Loucy (cell line): Measurements from ENCODE around the gene PTK6.
"Not testable (repeated sequence)": the region's sequence is repeated elsewhere in the genome, so short reads cannot be mapped to it uniquely, and the experiment has no call there.

Source experiments
- EZH2phosphoT487 ChIP-seq: fragments of 200-600 bp; IDR thresholded peaks from 2 replicates; pipeline ENCODE4 v1.6.1; 2018; ENCODE audit warnings: antibody characterized with exemption, mild to moderate bottlenecking, moderate library complexity, borderline replicate concordance
- TF ChIP-seq, protein P1 (sequence below): fragments of 200-600 bp; sonication (generic); conservative IDR thresholded peaks from 2 replicates; pipeline ENCODE4 v1.5.1; 2014; ENCODE audit warnings: mild to moderate bottlenecking, antibody characterized with exemption, low read length

DNA sequence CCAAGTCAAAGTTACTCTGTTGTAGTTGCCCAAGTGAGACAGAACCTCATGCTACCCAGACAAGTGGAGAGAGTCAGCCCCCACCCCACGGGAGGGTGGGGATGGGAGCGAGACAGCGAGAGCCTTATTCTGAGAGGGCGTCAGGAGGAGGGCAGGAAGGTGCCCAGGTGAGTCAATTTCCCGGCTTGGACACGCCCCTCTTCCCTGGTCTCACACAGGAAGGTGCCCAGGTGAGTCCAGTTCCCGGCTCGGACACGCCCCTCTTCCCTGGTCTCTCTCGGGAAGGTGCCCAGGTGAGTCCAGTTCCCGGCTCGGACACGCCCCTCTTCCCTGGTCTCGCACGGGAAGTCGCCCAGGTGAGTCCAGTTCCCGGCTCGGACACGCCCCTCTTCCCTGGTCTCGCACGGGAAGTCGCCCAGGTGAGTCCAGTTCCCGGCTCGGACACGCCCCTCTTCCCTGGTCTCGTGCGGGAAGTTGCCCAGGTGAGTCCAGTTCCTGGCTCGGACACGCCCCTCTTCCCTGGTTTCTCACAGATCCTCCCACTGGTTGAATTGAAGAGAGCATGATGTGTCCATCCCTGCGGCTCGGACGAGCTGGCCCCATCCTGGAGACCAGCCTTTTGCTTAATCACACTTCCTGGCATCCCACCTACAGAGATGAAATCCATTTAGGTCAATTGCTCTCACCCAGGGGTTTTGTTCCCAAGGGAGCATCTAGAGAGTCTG, 57.3 kb downstream of the PTK6 start:
- TF ChIP-seq, protein P1, sequence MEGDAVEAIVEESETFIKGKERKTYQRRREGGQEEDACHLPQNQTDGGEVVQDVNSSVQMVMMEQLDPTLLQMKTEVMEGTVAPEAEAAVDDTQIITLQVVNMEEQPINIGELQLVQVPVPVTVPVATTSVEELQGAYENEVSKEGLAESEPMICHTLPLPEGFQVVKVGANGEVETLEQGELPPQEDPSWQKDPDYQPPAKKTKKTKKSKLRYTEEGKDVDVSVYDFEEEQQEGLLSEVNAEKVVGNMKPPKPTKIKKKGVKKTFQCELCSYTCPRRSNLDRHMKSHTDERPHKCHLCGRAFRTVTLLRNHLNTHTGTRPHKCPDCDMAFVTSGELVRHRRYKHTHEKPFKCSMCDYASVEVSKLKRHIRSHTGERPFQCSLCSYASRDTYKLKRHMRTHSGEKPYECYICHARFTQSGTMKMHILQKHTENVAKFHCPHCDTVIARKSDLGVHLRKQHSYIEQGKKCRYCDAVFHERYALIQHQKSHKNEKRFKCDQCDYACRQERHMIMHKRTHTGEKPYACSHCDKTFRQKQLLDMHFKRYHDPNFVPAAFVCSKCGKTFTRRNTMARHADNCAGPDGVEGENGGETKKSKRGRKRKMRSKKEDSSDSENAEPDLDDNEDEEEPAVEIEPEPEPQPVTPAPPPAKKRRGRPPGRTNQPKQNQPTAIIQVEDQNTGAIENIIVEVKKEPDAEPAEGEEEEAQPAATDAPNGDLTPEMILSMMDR, result not testable (repeated sequence)
- not testable (repeated sequence) for TF ChIP-seq EZH2phosphoT487
